Lung microvascular endothelial cell (primary cell): ENCODE measurements around the gene MRPL49. TPM values are rescaled to one million over a fixed set of nuclear protein-coding genes. Genes with fewer than 3 reads are reported as not detected.

ENCODE experiments used
- DNase-seq, 2 donors: peaks; one replicate each; pipeline versions ENCODE4 v3.0.0 to v3.0.0-alpha.2; 2010; ENCODE audit warnings: low read depth in 2 of 2
- total RNA-seq: library from RNA; depleted of rRNA; stranded (reverse); fragments of >200 nt; gene quantifications from 2 replicates; pipeline ENCODE4 v1.2.1, GENCODE V29; 2014

Gene MRPL49
- total RNA-seq, 1 donor from 2014 or later = 41.3 TPM

DNA sequence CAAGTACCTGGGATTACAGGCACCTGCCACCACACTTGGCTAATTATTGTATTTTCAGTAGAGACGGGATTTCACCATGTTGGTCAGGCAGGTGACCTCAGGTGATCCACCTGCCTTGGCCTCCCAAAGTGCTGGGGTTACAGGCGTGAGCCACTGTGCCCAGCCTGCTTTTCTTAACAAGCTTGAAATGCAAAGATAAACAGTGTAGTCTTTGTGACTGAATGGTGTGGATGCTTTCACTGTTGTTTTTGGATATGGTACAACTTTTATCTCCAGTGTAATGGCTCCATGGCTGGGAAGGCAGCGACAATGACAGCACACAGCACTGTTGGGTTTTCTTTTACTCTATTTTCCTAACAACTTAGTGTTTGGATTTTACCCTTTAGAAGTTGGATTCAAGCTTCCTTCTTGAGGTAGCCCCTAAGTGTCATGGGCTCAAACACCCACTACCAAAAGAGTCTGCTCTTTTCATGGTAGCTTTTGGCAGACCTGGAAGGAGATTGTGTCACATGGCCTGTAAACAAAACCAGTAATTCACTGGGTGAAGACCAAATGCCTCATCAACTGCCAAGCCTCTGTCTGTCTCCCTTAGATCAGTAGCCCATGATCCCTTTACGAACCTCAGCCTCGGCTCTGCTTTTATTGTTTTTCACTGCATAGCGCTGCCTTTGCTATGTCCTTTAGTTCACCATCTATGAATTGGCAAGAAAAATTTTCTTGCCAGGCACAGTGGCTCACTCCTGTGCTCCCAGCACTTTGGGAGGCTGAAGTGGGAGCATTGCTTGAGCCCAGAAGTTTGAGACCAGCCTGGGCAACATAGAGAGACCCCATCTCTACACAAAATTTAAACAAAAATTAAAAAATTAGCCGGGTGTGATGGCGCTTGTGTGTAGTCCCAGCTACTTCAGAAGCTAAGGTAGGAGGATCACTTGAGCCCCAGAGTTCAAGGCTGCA lies 19.7 kb upstream of the MRPL49 start:
- DNase-seq = peak in 1 of 2 donors; percentile 82

DNA sequence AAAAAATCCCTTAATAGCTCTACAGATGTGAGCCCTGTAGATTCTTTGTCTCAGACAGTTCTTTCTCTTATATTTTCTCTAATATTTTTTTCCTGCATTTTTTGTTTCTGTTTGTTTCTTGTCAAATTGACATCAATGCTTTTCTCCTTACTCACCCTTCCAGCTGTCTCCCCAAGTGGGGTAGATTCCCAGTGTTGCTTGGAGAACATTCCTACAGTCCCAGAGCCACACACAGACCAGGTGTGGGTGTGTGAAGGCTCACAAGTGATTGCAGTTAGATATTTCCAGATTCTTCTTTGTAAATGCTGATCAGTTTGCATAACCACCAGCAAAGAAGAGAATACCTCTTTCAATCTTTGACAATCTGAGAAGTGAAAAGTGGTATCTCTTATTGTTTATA lies 18.6 kb upstream of the MRPL49 start:
- no peak for DNase-seq

DNA sequence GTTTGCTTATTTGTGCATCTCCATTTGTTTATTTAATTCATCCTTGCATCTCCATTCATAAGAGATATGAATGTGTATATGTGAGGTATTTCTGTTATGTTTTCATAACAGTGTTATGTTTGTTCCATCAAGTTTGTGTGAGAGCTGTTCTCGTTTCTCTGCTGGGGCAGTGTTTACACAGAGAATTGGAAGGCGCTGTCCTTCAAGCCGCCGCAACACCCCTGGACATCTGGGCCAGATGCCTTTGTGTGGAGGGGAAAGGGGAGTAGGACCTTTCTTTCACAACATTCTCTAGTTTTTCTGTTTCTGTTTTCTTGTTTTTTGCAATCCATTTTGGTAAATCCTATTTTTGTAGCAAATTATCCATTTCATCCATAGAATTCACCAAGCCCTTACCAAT lies 17.5 kb upstream of the MRPL49 start:
- no peak for DNase-seq

DNA sequence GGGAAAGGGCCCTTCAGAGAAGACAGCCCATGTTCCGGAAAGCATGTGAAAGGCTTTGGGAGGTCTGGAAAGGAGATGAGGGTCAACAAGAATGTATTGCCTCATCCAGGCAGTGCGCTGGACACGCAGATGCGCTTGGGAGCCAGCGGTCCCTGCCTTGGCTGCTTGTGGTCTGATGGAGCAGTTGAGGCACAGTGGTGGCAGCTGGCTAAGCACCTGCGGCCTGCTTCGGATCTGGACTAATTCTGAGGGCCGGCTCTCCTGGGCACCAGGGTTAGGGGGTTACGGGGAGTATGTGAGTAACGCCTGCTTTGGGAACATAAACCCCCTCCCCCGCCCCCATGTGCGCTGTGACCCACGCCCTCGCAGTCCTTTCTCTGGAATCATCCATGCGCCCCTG lies 15.0 kb upstream of the MRPL49 start:
- no peak for DNase-seq

DNA sequence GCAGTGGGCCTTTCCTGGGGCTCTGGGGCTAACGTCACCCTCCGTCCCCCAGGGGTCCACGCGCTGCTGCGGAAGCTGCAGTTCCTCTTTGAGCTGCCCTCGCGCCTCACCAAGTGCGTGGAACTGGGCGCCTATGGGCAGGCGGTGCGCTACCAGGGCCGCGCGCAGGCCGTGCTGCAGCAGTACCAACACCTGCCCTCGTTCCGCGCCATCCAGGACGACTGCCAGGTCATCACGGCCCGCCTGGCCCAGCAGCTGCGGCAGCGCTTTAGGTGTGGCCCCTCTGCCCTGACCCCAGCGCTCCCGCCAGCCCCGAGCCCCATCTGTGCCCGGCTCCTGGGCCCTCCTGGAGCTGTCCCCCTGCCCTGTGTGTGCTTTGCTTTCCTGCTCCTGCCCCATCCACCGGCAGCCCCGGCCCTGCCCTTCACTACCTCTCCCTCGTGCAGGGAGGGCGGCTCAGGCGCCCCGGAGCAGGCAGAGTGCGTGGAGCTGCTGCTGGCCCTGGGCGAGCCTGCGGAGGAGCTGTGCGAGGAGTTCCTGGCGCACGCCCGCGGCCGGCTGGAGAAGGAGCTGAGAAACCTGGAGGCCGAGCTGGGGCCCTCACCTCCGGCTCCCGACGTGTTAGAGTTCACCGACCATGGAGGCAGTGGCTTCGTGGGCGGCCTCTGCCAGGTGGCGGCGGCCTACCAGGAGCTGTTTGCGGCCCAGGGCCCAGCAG lies 14.2 kb upstream of the MRPL49 start:
- no peak for DNase-seq

DNA sequence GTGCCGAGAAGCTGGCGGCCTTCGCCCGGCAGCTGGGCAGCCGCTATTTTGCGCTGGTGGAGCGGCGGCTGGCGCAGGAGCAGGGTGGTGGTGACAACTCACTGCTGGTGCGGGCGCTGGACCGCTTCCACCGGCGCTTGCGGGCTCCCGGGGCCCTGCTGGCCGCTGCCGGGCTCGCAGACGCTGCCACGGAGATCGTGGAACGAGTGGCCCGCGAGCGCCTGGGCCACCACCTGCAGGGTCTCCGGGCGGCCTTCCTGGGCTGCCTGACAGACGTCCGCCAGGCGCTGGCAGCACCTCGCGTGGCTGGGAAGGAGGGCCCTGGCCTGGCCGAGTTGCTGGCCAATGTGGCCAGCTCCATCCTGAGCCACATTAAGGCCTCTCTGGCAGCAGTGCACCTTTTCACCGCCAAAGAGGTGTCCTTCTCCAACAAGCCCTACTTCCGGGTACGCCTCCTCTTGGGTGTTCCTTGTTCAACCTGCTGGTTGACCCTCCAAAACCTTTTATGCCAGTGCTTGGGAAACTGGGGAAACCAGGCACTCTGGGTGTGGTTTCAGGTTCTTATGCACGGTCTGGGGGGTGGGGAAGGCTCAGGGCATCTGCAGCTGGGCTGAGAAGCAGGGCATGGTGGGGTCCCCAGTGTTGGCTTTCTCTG lies 13.5 kb upstream of the MRPL49 start:
- no peak for DNase-seq

DNA sequence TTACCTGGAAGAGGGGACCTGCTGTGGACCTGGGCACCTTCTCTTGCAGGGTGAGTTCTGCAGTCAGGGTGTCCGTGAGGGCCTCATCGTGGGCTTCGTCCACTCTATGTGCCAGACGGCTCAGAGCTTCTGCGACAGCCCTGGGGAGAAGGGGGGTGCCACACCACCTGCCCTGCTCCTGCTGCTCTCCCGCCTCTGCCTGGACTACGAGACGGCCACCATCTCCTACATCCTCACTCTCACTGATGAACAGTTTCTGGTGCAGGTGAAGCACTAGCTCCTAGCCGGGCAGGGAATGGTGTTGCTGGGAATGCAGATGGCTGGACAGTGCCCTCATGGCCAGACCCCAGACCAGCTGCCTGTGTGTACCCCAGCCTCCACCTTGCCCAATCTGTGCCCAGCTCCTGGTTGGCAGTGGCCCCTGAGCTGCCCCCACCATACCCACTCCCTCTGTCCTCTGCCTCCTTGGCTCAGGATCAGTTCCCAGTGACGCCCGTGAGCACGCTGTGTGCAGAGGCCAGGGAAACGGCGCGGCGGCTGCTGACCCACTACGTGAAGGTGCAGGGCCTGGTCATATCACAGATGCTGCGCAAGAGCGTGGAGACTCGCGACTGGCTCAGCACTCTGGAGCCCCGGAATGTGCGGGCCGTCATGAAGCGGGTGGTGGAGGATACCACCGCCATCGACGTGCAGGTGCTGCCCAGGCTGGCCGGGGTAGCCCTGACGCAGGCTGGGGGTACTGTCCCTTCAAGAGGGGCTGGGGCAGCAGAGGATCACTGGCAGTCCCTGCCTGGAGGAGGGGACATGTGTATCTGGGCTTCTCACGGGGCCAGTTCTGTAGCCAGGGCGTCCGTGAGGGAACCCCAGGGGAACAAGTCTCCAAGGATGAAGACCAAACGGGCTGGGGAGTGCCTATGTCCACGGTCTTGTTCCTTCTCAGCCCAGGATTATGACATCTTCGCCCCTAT lies 12.6 kb upstream of the MRPL49 start:
- DNase-seq = no peak

DNA sequence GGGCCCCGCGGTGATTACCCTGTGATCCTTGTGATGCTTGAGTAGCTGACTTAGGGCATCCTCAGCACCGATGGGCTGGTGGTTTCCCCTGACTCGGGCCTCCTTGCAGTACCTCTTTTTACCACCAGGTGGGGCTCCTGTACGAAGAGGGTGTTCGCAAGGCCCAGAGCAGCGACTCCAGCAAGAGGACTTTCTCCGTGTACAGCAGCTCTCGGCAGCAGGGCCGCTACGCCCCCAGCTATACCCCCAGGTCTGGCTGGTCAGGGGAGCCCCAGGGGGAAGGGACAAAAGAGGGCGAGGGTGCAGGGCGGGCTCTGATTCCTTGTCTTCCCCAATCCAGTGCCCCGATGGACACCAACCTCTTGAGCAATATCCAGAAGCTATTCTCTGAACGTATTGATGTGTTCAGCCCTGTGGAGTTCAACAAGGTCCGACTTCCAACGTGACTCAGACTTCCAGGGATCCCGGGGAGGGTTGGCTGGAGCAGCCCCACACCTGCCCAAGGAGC lies 11.7 kb upstream of the MRPL49 start:
- peak; percentile 77 to 82 for DNase-seq

DNA sequence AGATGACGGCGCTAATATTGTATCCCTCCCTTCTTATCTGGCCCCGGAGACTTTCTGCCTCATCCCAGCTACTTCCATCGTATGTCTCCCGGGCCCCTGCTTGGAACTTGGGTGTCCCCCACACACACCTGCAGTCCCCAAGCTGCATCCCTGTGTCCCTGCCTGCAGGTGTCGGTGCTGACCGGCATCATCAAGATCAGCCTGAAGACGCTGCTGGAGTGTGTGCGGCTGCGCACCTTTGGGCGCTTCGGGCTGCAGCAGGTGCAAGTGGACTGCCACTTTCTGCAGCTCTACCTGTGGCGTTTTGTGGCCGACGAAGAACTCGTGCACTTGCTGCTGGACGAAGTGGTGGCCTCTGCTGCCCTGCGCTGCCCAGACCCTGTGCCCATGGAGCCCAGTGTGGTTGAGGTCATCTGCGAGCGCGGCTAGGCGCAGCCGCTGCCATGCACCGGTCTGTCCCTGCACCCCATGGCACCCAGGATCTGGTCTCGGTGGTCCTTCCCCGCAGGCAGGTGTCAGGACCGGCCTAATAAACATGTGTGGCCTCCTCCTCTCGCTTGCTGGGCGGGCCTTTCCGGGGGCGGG lies 10.9 kb upstream of the MRPL49 start:
- DNase-seq = no peak

DNA sequence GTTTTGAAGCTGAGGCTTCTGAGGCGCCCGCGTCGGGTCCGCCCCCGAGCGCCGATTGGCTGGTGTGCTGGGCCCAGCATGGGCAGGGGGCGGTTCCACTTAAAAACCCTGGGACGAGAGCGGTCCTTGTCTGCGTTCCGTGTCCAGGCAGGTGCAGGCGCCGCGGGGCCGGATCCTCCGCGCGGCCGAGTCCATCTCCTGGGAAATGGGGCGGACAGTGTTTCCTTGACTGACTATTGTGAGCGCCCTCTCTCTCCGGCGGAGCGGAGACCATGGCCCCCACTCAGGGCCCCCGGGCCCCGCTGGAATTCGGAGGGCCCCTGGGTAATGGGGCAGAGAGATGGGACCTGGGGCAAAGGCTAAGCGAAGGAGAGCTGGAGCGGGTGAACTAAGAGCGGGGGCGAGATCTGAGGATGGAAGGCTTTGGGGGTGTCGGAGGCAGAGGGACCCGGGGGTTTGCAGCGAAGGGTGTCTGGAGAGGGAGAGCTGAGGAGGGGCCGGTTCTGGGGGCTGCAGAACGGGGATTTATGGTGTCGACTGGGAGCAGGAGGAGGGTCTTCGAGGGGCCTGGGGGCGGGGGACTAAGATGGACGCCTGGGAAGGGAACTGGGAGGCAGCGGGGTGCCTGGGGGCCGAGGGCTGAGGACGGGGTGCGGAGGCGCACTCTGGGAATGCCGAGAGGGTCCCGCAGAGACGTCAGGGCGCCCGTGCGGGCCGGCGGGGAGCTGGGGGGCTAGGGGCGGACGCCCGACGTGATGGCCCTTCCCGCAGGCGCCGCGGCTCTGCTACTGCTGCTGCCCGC lies 10.2 kb upstream of the MRPL49 start, which contains the start of gene TM7SF2:
Gene TM7SF2, plus strand, starts transcription at position 129 of the 802 bp plus-strand sequence. Its CDS starts 144 bp downstream, at position 273.
- peak; percentile 92 to 95 for DNase-seq

DNA sequence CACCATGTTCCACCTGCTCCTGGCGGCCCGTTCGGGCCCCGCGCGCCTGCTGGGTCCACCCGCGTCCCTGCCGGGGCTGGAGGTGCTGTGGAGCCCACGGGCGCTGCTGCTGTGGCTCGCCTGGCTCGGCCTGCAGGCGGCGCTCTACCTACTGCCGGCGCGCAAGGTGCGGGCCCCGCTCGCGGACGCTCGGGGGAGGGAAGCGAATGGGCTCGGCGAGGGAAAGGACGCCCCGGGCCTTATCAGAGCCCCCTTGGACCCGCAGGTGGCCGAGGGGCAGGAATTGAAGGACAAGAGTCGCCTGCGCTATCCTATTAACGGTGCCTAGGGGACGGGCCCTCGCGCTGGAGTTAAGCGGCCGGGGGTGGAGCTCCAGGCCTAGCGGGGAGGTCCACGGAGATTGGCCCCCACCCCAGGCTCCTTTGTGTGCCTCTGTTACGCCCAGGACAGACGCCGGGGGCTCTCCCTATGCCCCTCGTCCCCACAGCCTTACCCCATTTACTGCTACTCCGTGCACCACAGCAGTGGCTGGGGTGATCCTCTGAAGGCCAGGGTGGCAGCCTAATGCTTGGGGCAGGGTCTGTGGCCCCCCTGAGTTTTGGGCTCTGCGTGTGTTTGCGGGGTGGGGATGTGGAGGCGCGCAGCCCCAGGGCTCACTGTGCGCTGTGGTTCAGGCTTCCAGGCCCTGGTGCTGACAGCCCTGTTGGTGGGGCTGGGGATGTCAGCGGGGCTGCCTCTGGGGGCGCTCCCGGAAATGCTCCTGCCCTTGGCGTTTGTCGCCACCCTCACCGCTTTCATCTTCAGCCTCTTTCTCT lies 9.4 kb upstream of the MRPL49 start:
- DNase-seq = peak; percentile 46 to 73

DNA sequence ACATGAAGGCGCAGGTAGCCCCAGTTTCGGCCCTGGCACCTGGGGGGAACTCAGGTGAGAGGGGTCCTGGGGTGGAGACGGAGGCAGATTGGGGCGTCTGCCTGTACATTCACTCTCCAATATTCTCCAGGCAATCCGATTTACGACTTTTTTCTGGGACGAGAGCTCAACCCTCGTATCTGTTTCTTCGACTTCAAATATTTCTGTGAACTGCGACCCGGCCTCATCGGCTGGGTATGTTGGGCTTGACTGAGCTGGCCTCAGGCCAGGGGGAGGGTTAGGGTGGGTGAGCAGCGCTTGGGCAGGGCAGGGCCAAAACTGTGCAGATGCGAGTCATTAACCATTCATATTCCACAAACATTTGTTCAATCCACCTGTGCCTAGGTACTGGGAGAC lies 8.8 kb upstream of the MRPL49 start:
- peak in 1 of 2 donors; percentile 28 for DNase-seq

DNA sequence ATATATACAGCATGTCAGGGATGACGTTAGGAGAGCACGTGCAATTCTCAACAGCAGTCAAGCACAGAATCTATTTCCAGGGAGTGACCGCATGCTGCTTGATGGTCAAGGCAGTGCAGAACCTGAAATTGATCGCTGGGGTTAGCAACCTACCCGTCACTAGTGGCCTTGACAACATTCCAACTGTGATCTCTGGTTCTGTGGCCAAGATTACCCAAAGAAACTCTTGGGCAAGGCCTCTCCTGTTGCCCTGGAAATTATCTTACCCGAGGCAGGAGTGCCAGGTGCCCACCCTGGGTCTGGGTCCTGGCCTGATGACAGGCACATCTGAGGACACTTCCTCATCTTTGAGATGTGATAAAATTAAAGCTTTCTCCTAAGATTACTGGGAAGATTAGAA lies 8.3 kb upstream of the MRPL49 start:
- no peak for DNase-seq

DNA sequence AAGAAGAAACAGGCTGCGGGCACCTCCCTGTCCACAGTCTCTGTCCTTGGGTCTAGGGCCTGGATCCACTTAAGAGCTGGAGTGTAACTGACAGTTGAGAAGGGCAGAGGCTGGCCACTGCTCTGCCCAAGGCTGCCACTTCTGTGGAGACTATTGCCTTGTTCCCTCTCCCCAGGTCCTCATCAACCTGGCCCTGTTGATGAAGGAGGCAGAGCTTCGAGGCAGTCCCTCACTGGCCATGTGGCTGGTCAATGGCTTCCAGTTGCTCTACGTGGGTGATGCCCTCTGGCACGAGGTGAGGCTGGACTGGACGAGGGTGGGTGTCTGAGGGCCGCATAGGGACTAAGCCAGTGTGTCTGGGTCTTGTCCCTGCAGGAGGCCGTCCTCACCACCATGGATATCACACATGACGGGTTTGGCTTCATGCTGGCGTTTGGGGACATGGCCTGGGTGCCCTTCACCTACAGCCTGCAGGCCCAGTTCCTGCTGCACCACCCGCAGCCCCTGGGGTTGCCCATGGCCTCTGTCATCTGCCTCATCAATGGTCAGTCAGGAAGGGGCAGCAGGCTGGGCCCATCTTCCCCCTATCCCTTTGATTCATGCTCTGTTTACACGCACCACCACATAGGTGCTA lies 7.5 kb upstream of the MRPL49 start:
- no peak for DNase-seq

DNA sequence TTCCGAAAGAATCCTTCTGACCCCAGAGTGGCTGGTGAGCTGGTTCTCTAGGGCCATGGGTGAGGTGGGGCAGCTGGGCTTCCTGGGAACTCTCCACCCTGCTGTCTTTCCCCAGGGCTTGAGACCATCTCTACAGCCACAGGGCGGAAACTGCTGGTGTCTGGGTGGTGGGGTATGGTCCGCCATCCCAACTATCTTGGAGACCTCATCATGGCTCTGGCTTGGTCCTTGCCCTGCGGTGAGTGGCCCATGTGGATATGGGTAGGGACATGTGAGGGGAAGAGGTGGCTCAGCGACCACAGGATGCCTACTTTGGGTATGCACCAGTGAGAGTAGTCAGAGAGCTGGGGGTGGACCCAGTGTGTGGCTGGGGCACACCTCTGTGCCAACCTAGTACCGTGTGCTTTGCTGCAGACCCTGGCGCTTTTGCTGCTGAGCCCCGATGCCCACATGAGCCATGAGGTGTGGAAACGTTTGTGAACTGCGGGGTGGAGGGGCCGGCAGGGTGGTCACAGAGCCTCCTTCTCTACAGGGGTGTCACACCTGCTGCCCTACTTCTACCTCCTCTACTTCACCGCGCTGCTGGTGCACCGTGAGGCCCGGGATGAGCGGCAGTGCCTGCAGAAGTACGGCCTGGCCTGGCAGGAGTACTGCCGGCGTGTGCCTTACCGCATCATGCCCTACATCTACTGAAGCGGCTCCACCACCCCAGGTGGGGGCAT lies 6.6 kb upstream of the MRPL49 start:
- DNase-seq = no peak

DNA sequence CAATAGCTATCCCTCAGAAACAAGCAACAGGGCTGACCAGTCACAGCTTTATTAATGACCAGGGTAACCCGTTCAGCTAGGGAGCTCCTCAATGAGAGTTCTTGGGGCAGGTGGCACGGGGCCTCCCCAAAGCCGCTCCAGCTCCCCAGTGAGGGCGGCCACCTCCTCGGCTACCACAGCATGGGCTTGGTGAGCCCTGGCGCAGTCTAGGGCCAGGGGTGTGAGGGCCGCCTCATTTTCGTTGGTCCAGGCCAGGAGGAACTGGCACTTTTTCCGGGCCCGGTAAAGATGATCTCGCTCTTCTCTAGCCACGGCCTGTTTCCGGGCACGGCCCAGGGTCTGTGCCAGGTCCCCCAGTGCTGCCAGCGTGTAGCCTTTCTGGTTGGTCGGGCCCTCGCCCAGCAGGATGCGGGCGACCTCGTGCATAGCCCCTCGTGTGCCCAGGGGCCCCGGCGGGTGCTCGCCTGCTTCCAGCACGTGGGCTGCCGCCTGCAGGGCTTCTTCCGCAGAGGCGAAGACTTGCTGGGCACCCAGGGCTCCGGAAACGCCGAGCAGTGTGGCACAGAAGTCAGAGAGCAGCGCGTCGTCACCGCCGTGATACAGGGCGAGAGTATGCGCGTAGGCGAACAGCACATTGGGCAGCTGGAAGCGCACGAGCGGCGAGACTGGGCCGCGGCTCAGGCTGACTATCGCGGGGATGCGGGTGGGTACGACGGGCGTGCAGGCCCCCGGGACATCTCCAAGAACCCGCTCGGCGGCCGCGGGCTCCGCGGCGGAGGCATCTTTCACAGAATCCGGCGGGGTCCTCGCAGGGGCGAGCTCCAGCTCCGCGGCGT lies 5.5 kb upstream of the MRPL49 start:
- DNase-seq = peak; percentile 51 to 61
